PC-3 (cell line): ENCODE measurements around the gene ZNF541. TPM values are rescaled to one million over a fixed set of nuclear protein-coding genes. Genes with fewer than 3 reads are reported as not detected.

Experiments
- ATAC-seq: fragments of 200-7000 bp; cut with Tn5 transposase; 2 replicates; pipeline ENCODE4 v1.9.1; 2020; ENCODE audit warnings: mild to moderate bottlenecking, moderate library complexity
- BruUV-seq: library from RNA; stranded (reverse); fragments of 400-500 nt; replicated peaks from 2 replicates; lab custom pipeline; 2021; lab: Mats Ljungman, UMichigan
- CTCF ChIA-PET: fragments of 300-600 bp; sonication (Branson Sonifier 250); formaldehyde crosslinking; loops from one replicate; lab custom pipeline; 2022; ENCODE audit warnings: antibody characterized with exemption; lab: Charles Lee
- POLR2A ChIA-PET: fragments of 300-600 bp; sonication (Branson Sonifier 250); formaldehyde crosslinking; loops from one replicate; lab custom pipeline; 2022; ENCODE audit warnings: antibody characterized with exemption; ENCODE audit not compliant: unreplicated experiment; lab: Charles Lee
- DNase-seq: peaks from one replicate; pipeline ENCODE4 v3.0.0-alpha.2; 2015
- H2AFZ ChIP-seq: fragments of 300-600 bp; sonication (generic); 2 replicates; pipeline ENCODE4 v1.6.0; 2016; ENCODE audit warnings: antibody characterized with exemption, low read length
- H3F3A ChIP-seq: fragments of 300-600 bp; sonication (generic); one replicate; pipeline ENCODE4 v1.6.0; 2017; ENCODE audit warnings: antibody characterized with exemption, low read length, control low read depth, mild to moderate bottlenecking; ENCODE audit not compliant: unreplicated experiment
- H3K27ac ChIP-seq: fragments of 300-600 bp; sonication (generic); 2 replicates; pipeline ENCODE4 v1.5.1; 2016; ENCODE audit warnings: mild to moderate bottlenecking, low read length
- H3K27me3 ChIP-seq: fragments of 300-600 bp; sonication (generic); 2 replicates; pipeline ENCODE4 v1.6.1; 2016; ENCODE audit warnings: low read length, mixed read lengths
- H3K36me3 ChIP-seq: fragments of 300-600 bp; sonication (generic); 2 replicates; pipeline ENCODE4 v1.6.1; 2016; ENCODE audit warnings: low read depth, mixed run types, low read length, mixed read lengths
- H3K4me1 ChIP-seq: fragments of 300-600 bp; sonication (generic); 2 replicates; pipeline ENCODE4 v1.5.1; 2016; ENCODE audit warnings: low read length; ENCODE audit not compliant: insufficient read depth
- H3K4me2 ChIP-seq: fragments of 300-600 bp; sonication (generic); 2 replicates; pipeline ENCODE4 v1.6.0; 2016; ENCODE audit warnings: low read length
- H3K4me3 ChIP-seq: fragments of 300-600 bp; sonication (generic); 2 replicates; pipeline ENCODE4 v1.5.1; 2016; ENCODE audit warnings: mild to moderate bottlenecking, low read length, mixed read lengths
- H3K79me2 ChIP-seq: fragments of 300-600 bp; sonication (generic); 2 replicates; pipeline ENCODE4 v1.6.1; 2017; ENCODE audit warnings: low read length, mixed read lengths
- H3K9ac ChIP-seq: fragments of 300-600 bp; sonication (generic); 2 replicates; pipeline ENCODE4 v1.6.0; 2016; ENCODE audit warnings: mild to moderate bottlenecking, low read length
- H3K9me2 ChIP-seq: fragments of 300-600 bp; sonication (generic); replicated peaks from 2 replicates; pipeline ENCODE4 v1.6.1; 2016; ENCODE audit warnings: mixed run types, low read length, mixed read lengths
- H3K9me3 ChIP-seq: fragments of 300-600 bp; sonication (generic); 2 replicates; pipeline ENCODE4 v1.6.1; 2016; ENCODE audit warnings: low read length, mixed read lengths
- H4K20me1 ChIP-seq: fragments of 300-600 bp; sonication (generic); 2 replicates; pipeline ENCODE4 v1.6.1; 2016; ENCODE audit warnings: low read length, mixed read lengths
- EZH2 ChIP-seq: fragments of 300-600 bp; sonication (generic); IDR thresholded peaks from one replicate; pipeline ENCODE4 v1.6.1; 2017; ENCODE audit warnings: antibody characterized with exemption, mild to moderate bottlenecking, low read length; ENCODE audit not compliant: unreplicated experiment
- EZH2phosphoT487 ChIP-seq: fragments of 300-600 bp; sonication (generic); IDR thresholded peaks from 2 replicates; pipeline ENCODE4 v1.6.1; 2018; ENCODE audit warnings: mild to moderate bottlenecking, antibody characterized with exemption, low read length, borderline replicate concordance
- intact Hi-C: fragments of 100-400 bp; cut with micrococcal nuclease; formaldehyde crosslinking; loops from 2 replicates; pipeline ENCODE4 v1.9.0; 2023
- total RNA-seq: library from RNA; depleted of rRNA; stranded (reverse); fragments of >200 nt; gene quantifications from 2 replicates; pipeline ENCODE4 v1.2.3, GENCODE V29; 2014
- TF ChIP-seq, protein P1 (sequence below): fragments of 300-600 bp; sonication (generic); conservative IDR thresholded peaks from 2 replicates; pipeline ENCODE4 v1.5.1; 2017; ENCODE audit warnings: antibody characterized with exemption, low read depth, mild to moderate bottlenecking, low read length

ZNF541 gene
- total RNA-seq, 1 experiment from 2014 or later = not detected

DNA sequence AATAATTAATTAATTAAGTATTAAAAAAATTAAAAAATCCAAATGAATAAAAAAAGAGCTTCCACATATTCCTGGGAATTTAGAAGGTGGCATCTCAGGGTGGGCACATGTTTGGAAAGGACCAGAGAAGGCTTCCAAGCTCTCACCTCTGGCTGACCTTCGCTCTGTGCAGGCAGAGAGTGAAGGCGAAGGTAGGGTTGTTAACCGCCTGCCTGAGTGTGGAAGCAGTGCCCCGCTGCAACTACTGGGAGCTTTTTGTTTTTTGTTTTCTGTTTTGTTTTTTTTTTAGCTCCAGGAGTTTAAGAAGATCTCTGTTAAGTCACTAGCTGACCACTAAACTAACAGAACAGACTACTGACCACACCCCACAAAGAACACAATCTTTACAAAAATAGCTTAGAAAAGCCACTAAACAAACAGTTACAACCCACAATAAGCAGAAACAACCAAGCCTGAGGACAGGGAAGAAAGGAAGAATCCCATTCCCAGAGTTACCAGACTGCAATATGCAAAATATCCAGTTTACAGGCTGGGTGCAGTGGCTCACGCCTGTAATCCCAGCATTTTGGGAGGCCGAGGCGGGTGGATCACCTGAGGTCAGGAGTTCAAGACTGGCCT is 11.4 kb downstream of the ZNF541 start:
- H2AFZ ChIP-seq = no peak overlapping the region
- H3K79me2 ChIP-seq = no peaks in the 10 kb centered on the region
- H3K4me3 ChIP-seq = no peak overlapping the region
- no peaks in the 10 kb centered on the region for H3F3A ChIP-seq
- H3K9me2 ChIP-seq = no peaks in the 10 kb centered on the region
- peak overlapping the region; percentile 42 for H3K4me2 ChIP-seq
- H4K20me1 ChIP-seq = no peaks in the 10 kb centered on the region
- intact Hi-C loops = loop anchor here (1.0 to 5.0 kb wide), 2 partner anchors 39 to 44 kb away; partner anchors contain the start of gene NAPA
- POLR2A ChIA-PET = interaction anchor here (0.6 to 0.7 kb wide), 2 partner anchors 307 to 499 kb away, joined by 4 to 19 read pairs; no protein-coding TSS in a partner anchor
- CTCF ChIA-PET = interaction anchor here (0.6 to 1.0 kb wide), 2 partner anchors 21 to 146 kb away, joined by 3 to 5 read pairs; no protein-coding TSS in a partner anchor
- H3K36me3 ChIP-seq = no peaks in the 10 kb centered on the region
- DNase-seq (peak; percentile 71), ATAC-seq (peak; percentile 93)
- H3K27ac ChIP-seq = peak overlapping the region; percentile 61
- no peaks in the 10 kb centered on the region for H3K9me3 ChIP-seq
- TF ChIP-seq, protein P1, sequence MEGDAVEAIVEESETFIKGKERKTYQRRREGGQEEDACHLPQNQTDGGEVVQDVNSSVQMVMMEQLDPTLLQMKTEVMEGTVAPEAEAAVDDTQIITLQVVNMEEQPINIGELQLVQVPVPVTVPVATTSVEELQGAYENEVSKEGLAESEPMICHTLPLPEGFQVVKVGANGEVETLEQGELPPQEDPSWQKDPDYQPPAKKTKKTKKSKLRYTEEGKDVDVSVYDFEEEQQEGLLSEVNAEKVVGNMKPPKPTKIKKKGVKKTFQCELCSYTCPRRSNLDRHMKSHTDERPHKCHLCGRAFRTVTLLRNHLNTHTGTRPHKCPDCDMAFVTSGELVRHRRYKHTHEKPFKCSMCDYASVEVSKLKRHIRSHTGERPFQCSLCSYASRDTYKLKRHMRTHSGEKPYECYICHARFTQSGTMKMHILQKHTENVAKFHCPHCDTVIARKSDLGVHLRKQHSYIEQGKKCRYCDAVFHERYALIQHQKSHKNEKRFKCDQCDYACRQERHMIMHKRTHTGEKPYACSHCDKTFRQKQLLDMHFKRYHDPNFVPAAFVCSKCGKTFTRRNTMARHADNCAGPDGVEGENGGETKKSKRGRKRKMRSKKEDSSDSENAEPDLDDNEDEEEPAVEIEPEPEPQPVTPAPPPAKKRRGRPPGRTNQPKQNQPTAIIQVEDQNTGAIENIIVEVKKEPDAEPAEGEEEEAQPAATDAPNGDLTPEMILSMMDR = no peak
- TF ChIP-seq EZH2 (no peak), EZH2phosphoT487 (no peak)
- no peaks in the 10 kb centered on the region for H3K27me3 ChIP-seq
- no peak overlapping the region for H3K9ac ChIP-seq
- BruUV-seq = no TSS peak
- peaks cover 20% of the 10 kb centered on the region; the same call in 1 of the 2 replicates for H3K4me1 ChIP-seq

DNA sequence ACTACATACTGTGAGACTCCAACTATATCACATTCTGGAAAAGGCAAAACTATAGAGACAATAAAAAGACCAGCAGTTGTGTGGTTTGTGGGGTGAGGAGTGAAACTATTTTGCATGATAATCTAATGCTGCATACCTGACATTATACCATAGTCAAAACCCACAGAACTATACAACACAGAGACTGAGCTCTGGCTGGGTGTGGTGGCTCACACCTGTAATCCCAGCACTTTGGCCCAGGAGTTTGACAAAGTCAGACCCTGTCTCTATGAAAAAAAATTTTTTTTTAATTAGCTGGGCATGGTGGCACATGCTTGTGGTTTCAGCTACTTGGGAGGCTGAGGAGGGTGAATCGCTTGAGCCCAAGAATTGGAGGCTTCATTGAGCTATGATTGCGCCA is 11.9 kb downstream of the ZNF541 start:
- no peak for TF ChIP-seq EZH2phosphoT487
- TF ChIP-seq, protein P1 = no peak
- TF ChIP-seq EZH2 = no peak
- no peak overlapping the region for H3K9ac ChIP-seq
- ChIA-PET CTCF (interaction anchor here (0.6 to 1.0 kb wide), 2 partner anchors 20 to 146 kb away, joined by 3 to 5 read pairs; no protein-coding TSS in a partner anchor), POLR2A (interaction anchor here (0.6 to 0.7 kb wide), 2 partner anchors 308 to 498 kb away, joined by 4 to 19 read pairs; no protein-coding TSS in a partner anchor)
- H3K79me2 ChIP-seq = no peaks in the 10 kb centered on the region
- H3K27ac ChIP-seq = no peak overlapping the region
- BruUV-seq = no TSS peak
- DNase-seq (no peak), ATAC-seq (0 out of 2 replicates have a peak, but pooled peaks have one; percentile 19)
- no peaks in the 10 kb centered on the region for H3K36me3 ChIP-seq
- H3K9me3 ChIP-seq = no peaks in the 10 kb centered on the region
- H3F3A ChIP-seq = no peaks in the 10 kb centered on the region
- no peaks in the 10 kb centered on the region for H3K9me2 ChIP-seq
- no peaks in the 10 kb centered on the region for H4K20me1 ChIP-seq
- H2AFZ ChIP-seq = no peak overlapping the region
- H3K4me2 ChIP-seq = no peak overlapping the region
- intact Hi-C loops = loop anchor here (1.0 to 5.0 kb wide), 2 partner anchors 39 to 44 kb away; partner anchors contain the start of gene NAPA
- no peaks in the 10 kb centered on the region for H3K27me3 ChIP-seq
- H3K4me3 ChIP-seq = no peak overlapping the region
- H3K4me1 ChIP-seq = peaks cover 20% of the 10 kb centered on the region; the same call in 1 of the 2 replicates

DNA sequence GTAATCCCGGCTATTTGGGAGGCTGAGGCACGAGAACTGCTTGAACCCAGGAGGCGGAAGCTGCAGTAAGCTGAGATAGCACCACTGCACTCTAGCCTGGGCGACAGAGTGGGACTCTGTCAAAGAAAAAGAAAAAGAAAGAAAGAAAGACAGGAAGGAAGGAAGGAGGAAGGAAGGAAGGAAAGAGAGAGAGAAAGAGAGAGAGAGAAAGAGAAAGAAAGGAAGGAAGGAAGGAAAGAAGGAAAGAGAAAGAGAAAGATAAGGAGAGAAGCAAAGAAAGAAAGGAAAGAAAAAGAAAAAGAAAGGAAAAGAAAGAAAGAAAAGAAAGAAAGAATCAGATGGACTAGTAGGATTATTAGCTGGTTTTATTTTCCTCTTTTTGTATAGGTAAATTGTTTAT is 22.8 kb downstream of the ZNF541 start:
- no peaks in the 10 kb centered on the region for H3K9me3 ChIP-seq
- H3K27me3 ChIP-seq = no peaks in the 10 kb centered on the region
- H3K79me2 ChIP-seq = no peaks in the 10 kb centered on the region
- no peaks in the 10 kb centered on the region for H4K20me1 ChIP-seq
- H3K4me3 ChIP-seq = no peak overlapping the region
- no peaks in the 10 kb centered on the region for H3K36me3 ChIP-seq
- no TSS peak for BruUV-seq
- H3K9me2 ChIP-seq = no peaks in the 10 kb centered on the region
- H3F3A ChIP-seq = no peaks in the 10 kb centered on the region
- ChIA-PET POLR2A (no interaction called here), CTCF (no interaction called here)
- ATAC-seq = no peak
- no peaks in the 10 kb centered on the region for H3K4me1 ChIP-seq
- intact Hi-C loops = no loop called here
- TF ChIP-seq EZH2 = no peak
- no peak for TF ChIP-seq EZH2phosphoT487
- TF ChIP-seq, protein P1 = no peak
- no peak overlapping the region for H3K9ac ChIP-seq
- DNase-seq = no peak
- no peak overlapping the region for H3K4me2 ChIP-seq
- H3K27ac ChIP-seq = no peak overlapping the region
- no peak overlapping the region for H2AFZ ChIP-seq
